Stomach (tissue), 9 donors: Measurements from ENCODE around the gene STXBP2. TPM values are rescaled to one million over a fixed set of nuclear protein-coding genes. Genes with fewer than 3 reads are reported as not detected.

Experiments
- DNase-seq, 2 donors: peaks; one replicate each; pipeline versions ENCODE4 v3.0.0 to v3.0.0-alpha.2; 2013 to 2019
- H3K27ac ChIP-seq, 5 donors: fragments of 200-600 bp in 4 of 5; sonication (generic) in 4 of 5; one replicate each; pipeline ENCODE4 v1.5.1; 2013 to 2019; ENCODE audit warnings: mild to moderate bottlenecking in 1 of 5, moderate library complexity in 1 of 5
- H3K27me3 ChIP-seq, 3 donors: fragments of 200-600 bp; sonication (generic); one replicate each; pipeline ENCODE4 v1.5.1; 2017 to 2019; ENCODE audit warnings: mixed run types in 1 of 3
- H3K36me3 ChIP-seq, 4 donors: fragments of 200-600 bp; sonication (generic); 1 replicate in 3 of 4; 2 replicates in 1 of 4; pipeline ENCODE4 v1.5.1; 2016 to 2019
- H3K4me1 ChIP-seq, 4 donors: fragments of 200-600 bp; sonication (generic); one replicate each; pipeline ENCODE4 v1.5.1; 2016 to 2019
- H3K4me3 ChIP-seq, 4 donors: fragments of 200-600 bp; sonication (generic) in 3 of 4; one replicate each; pipeline ENCODE4 v1.5.1; 2016 to 2019; ENCODE audit warnings: mild to moderate bottlenecking in 1 of 4
- H3K9me3 ChIP-seq, 4 donors: fragments of 200-600 bp; sonication (generic); one replicate each; pipeline ENCODE4 v1.5.1; 2016 to 2019
- CTCF ChIP-seq, 7 experiments: fragments of 450-650 bp in 4 of 7; fragments of 200-600 bp in 3 of 7; sonication (generic) in 3 of 7; IDR thresholded peaks; one replicate each; pipeline ENCODE4 v1.5.1; 2016 to 2019; ENCODE audit warnings: antibody characterized with exemption in 7 of 7, control low read depth in 2 of 7, mild to moderate bottlenecking in 1 of 7
- EP300 ChIP-seq: sonication (generic); formaldehyde crosslinking; IDR thresholded peaks from one replicate; pipeline ENCODE4 v1.6.1; 2017; ENCODE audit warnings: antibody characterized with exemption
- POLR2A ChIP-seq, 4 donors: fragments of 450-650 bp; IDR thresholded peaks; one replicate each; pipeline ENCODE4 v1.6.1; 2016; ENCODE audit warnings: antibody characterized with exemption in 4 of 4, control low read depth in 2 of 4, mild to moderate bottlenecking in 1 of 4, moderate library complexity in 1 of 4
- POLR2AphosphoS5 ChIP-seq, 3 donors: sonication (generic); formaldehyde crosslinking; IDR thresholded peaks; one replicate each; pipeline ENCODE4 v1.6.1; 2016; ENCODE audit warnings: antibody characterized with exemption in 3 of 3
- WGBS, 5 donors: extraction: QIAGEN DNeasy Blood & Tissue Kit in 3 of 5; methylation state at CpG; one replicate each; pipeline versions ENCODE4 v1.1.5 to v1.1.7; 2013 to 2018; 5-methylcytosine and 5-hydroxymethylcytosine counted together
- intact Hi-C: fragments of 100-400 bp; cut with DNase I; formaldehyde crosslinking; loops from one replicate; pipeline ENCODE4 v1.15.1; 2023; ENCODE audit warnings: low total_unique reads
- polyA plus RNA-seq, 3 donors: library from polyadenylated mRNA; stranded (reverse); fragments of 200-250 nt; gene quantifications; one replicate each; pipeline ENCODE4 v1.2.3, GENCODE V29; 2013
- total RNA-seq, 5 donors: library from RNA; depleted of rRNA; stranded (reverse); fragments of >200 nt; gene quantifications; one replicate each; pipeline versions ENCODE4 v1.1.0 to v1.2.3, GENCODE V29; 2014 to 2016
- donor health status: healthy with polysubstance abuse.
- donor health status: Bipolar disorder and iron deficiency.
- donor health status: healthy.

The STXBP2 gene
- total and polyA plus RNA-seq, 8 donors = 46.6 to 734 (median 138) TPM

- Histone ChIP-seq H3K9me3 (no peaks in the 10 kb centered on the region), H3K36me3 (peaks cover 50 to 98% (median 90%) of the 10 kb centered on the region in 4 donors), H3K27ac (no peak overlapping the region), H3K4me3 (no peak overlapping the region), H3K4me1 (peaks cover 8 to 46% (median 43%) of the 10 kb centered on the region in 4 donors), H3K27me3 (no peaks in the 10 kb centered on the region)
- no peak for TF ChIP-seq EP300
- 82 to 86% (median 84%) methylated on average over 15 to 16 of the region's 16 CpGs for WGBS, 5 donors
- no peak for DNase-seq
- intact Hi-C loops = no loop called here
These were observed 13.8 kb upstream of the STXBP2 start for GRCh38 chr19:7622933-7623685.

GRCh38 chr19:7623725-7624603 lies 12.9 kb upstream of the STXBP2 start:
- WGBS, 5 donors = 92 to 96% (median 93%) methylated on average over 22 to 39 of the region's 39 CpGs
- no peak for DNase-seq
- intact Hi-C loops = no loop called here
- TF ChIP-seq POLR2AphosphoS5 (IDR thresholded peaks at IDR 0.05) = no peak
- no peak for TF ChIP-seq EP300
- TF ChIP-seq CTCF (IDR thresholded peaks at IDR 0.05) = no peak
- no peak for TF ChIP-seq POLR2A (IDR thresholded peaks at IDR 0.05)
- Histone ChIP-seq H3K36me3 (peaks cover 50 to 90% (median 84%) of the 10 kb centered on the region in 4 donors), H3K27me3 (no peaks in the 10 kb centered on the region), H3K4me1 (peaks cover 10 to 47% (median 43%) of the 10 kb centered on the region in 4 donors), H3K4me3 (no peak overlapping the region), H3K9me3 (no peaks in the 10 kb centered on the region), H3K27ac (no peak overlapping the region)

- DNase-seq = no peak
- Histone ChIP-seq H3K4me1 (peaks cover 11 to 38% (median 35%) of the 10 kb centered on the region in 4 donors), H3K27ac (no peak overlapping the region), H3K36me3 (peaks cover 50 to 81% (median 75%) of the 10 kb centered on the region in 4 donors), H3K27me3 (no peaks in the 10 kb centered on the region), H3K9me3 (no peaks in the 10 kb centered on the region), H3K4me3 (no peak overlapping the region)
- intact Hi-C loops = no loop called here
- 92 to 97% (median 93%) methylated on average over 15 to 17 of the region's 17 CpGs for WGBS, 5 donors
- TF ChIP-seq POLR2AphosphoS5 (IDR thresholded peaks at IDR 0.05) (no peak), EP300 (no peak), CTCF (IDR thresholded peaks at IDR 0.05) (no peak), POLR2A (IDR thresholded peaks at IDR 0.05) (no peak)
These were observed 12.1 kb upstream of the STXBP2 start for GRCh38 chr19:7624810-7625209.

GRCh38 chr19:7625763-7626372 lies 11.0 kb upstream of the STXBP2 start:
- H3K9me3 ChIP-seq = no peaks in the 10 kb centered on the region
- peaks cover 20 to 38% (median 35%) of the 10 kb centered on the region in 4 donors for H3K4me1 ChIP-seq
- H3K4me3 ChIP-seq = no peak overlapping the region
- no peaks in the 10 kb centered on the region for H3K27me3 ChIP-seq
- 96 to 97% (median 96%) methylated on average over 24 to 34 of the region's 34 CpGs for WGBS, 5 donors
- DNase-seq = no peak
- TF ChIP-seq POLR2AphosphoS5 (IDR thresholded peaks at IDR 0.05) (no peak), CTCF (IDR thresholded peaks at IDR 0.05) (no peak), POLR2A (IDR thresholded peaks at IDR 0.05) (no peak)
- H3K27ac ChIP-seq = no peak overlapping the region
- intact Hi-C loops = no loop called here
- peaks cover 41 to 71% (median 65%) of the 10 kb centered on the region in 4 donors for H3K36me3 ChIP-seq
